Spinal cord (tissue), 10 donors: ENCODE data around the gene FMO5. TPM values are rescaled to one million over a fixed set of nuclear protein-coding genes. Genes with fewer than 3 reads are reported as not detected.
A peak's percentile ranks its signal among the peaks of the same experiment; 100 is the strongest.

Experiments
- DNase-seq, 6 donors: peaks; one replicate each; pipeline versions ENCODE4 v3.0.0 to v3.0.0-alpha.2; 2013 to 2015; ENCODE audit warnings: low spot score in 6 of 6, low read depth in 4 of 6
- H3K27ac ChIP-seq: one replicate; pipeline ENCODE4 v1.5.1; 2013; ENCODE audit warnings: low read depth, low read length, control low read depth
- H3K27me3 ChIP-seq: one replicate; pipeline ENCODE4 v1.6.1; 2013; ENCODE audit warnings: low read length; ENCODE audit not compliant: control insufficient read depth, insufficient read depth
- H3K36me3 ChIP-seq: one replicate; pipeline ENCODE4 v1.6.1; 2013; ENCODE audit warnings: low read length; ENCODE audit not compliant: control insufficient read depth, insufficient read depth
- H3K4me1 ChIP-seq: one replicate; pipeline ENCODE4 v1.6.1; 2013; ENCODE audit warnings: low read length; ENCODE audit not compliant: control insufficient read depth, insufficient read depth
- H3K4me3 ChIP-seq: one replicate; pipeline ENCODE4 v1.5.1; 2013; ENCODE audit warnings: low read depth, low read length, control low read depth
- H3K9me3 ChIP-seq: one replicate; pipeline ENCODE4 v1.6.1; 2013; ENCODE audit warnings: low read length; ENCODE audit not compliant: control insufficient read depth, insufficient read depth
- WGBS: methylation state at CpG from one replicate; pipeline ENCODE4 v1.1.5; 2013; ENCODE audit warnings: missing lambda C conversion rate; ENCODE audit not compliant: insufficient coverage; 5-methylcytosine and 5-hydroxymethylcytosine counted together
- polyA plus RNA-seq, 2 donors: library from polyadenylated mRNA; unstranded; fragments of 120-200 nt; gene quantifications; one replicate each; pipeline ENCODE4 v1.2.1, GENCODE V29; 2013; ENCODE audit not compliant: insufficient read length in 2 of 2
- total RNA-seq, 2 donors: library from RNA; depleted of rRNA in 1 of 2; stranded (reverse); fragments of 120-200 nt in 1 of 2; fragments of >200 nt in 1 of 2; gene quantifications; one replicate each; pipeline versions ENCODE4 v1.2.3 to v1.2.4, GENCODE V29; 2013 to 2014
- donor health status: healthy.

Gene FMO5
- total and polyA plus RNA-seq, 4 donors: 2.5 to 5.0 (median 3.9) TPM

DNA sequence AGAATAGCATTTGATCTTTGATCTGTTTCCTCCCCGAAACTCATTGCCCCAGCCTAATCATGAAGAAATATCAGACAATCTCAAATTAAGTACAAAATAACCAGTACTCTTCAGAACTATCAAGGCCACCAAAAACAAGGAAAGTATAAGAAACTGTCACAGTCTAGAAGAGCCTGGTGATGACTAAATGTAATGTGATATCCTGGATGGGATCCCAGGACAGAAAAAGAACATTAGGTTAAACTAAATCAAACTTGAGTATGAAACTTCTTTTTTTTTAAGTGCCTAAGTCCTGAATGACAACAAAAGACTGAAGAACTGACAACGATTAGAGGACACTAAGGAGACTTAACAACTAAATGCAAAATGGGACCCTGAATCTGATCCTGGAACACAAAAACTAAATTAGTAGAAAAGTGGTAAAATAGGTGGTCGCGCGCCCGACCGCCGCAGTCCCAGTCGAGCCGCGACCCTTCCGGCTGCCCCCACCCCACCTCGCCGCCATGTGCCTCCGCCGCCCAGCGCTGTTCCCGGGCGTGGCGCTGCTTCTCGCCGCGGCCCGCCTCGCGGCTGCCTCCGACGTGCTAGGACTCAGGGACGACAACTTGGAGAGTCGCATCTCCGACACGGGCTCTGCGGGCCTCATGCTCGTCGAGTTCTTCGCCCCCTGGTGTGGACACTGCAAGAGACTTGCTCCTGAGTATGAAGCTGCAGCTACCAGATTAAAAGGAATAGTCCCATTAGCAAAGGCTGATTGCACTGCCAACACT lies 47.3 kb downstream of the FMO5 start:
- Histone ChIP-seq H3K27me3 (no peaks in the 10 kb centered on the region), H3K4me3 (no peak overlapping the region), H3K27ac (no peak overlapping the region), H3K36me3 (no peaks in the 10 kb centered on the region), H3K4me1 (peaks cover 5% of the 10 kb centered on the region), H3K9me3 (peaks cover 2% of the 10 kb centered on the region)
- 8% methylated on average over 32 of the region's 36 CpGs for WGBS
- no peak for DNase-seq

- peak; percentile 85 to 98 (median 90) for DNase-seq
- peak within 1 kb of the TSS; percentile 95 for H3K4me3 ChIP-seq
- no peaks in the 10 kb centered on the region for H3K36me3 ChIP-seq
- peaks cover 16% of the 10 kb centered on the region for H3K4me1 ChIP-seq
- peaks cover 2% of the 10 kb centered on the region for H3K9me3 ChIP-seq
- 0% methylated on average over 72 of the region's 72 CpGs for WGBS
- peak within 1 kb of the TSS; percentile 97 for H3K27ac ChIP-seq
- no peaks in the 10 kb centered on the region for H3K27me3 ChIP-seq
Measured at GRCh38 chr1:147172168-147173016, 52.7 kb downstream of the FMO5 start, which contains the start of gene PRKAB2. PRKAB2 (minus strand) TSS chr1:147172470; CDS start chr1:147172144, 326 bp downstream.

DNA sequence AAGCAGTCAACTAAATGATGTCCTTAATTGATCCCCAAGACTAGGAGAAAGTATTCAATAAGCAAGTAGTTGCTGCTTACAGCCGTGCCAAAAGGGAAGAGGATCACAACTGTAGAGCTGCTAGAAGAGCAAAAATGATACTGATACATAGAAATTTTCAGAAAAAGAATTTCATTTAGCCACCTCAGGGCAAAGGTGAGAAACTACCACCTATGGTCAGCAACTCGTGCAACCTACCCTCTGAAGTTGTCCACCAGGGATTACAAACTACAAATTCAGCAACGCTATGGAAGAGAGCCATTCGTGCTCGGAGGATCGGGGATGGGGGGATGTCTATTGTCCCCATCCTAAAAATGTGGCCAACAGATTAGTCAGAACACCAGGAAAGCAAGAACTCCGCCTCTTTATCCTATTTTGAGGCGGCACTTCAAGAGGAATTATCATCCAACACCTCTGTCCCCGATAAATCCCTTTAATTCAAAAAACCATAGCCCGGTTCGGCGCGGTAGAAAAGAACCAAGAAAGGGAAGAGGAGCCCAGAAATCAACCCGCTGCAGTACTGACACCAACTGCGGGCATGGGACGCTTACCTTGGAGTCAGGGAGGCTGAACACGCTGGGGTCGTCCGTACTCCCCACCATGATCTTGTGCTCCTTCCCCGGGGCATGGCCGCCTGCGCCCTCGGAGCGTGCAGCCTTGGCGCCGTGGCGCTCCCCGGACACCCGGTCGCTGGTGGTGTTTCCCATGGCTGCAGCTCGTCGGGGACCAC lies 53.6 kb downstream of the FMO5 start:
- H3K27me3 ChIP-seq: no peaks in the 10 kb centered on the region
- DNase-seq: peak in 4 of 6 donors; percentile 11 to 53 (median 32)
- peak overlapping the region; percentile 97 for H3K27ac ChIP-seq
- peaks cover 16% of the 10 kb centered on the region for H3K4me1 ChIP-seq
- peak overlapping the region; percentile 95 for H3K4me3 ChIP-seq
- peaks cover 2% of the 10 kb centered on the region for H3K9me3 ChIP-seq
- no peaks in the 10 kb centered on the region for H3K36me3 ChIP-seq
- WGBS: 0% methylated on average over 26 of the region's 32 CpGs

GRCh38 chr1:147169840-147170674 lies 55.1 kb downstream of the FMO5 start:
- Histone ChIP-seq H3K4me3 (peak overlapping the region; percentile 5), H3K4me1 (peaks cover 16% of the 10 kb centered on the region)
- 75% methylated on average over 2 of the region's 6 CpGs for WGBS

DNA sequence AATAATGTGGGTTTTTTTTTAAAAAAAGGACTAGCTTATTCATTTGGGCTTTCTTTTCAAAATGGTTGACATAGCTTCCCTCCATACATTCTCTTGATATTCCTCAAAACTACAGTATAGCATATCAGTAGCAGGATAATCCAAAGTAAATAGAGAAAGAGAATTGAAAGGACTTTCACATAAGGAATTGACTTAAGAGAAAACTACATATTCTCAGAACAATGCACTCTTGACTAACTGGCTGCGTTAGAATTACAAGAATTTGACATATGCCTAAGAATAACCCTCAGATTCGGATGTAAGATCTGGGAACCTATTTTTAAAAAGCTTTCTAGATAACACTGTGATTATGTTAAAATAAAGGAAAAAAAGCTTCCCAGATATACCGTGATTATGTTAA lies 56.0 kb downstream of the FMO5 start:
- Histone ChIP-seq H3K27ac (no peak overlapping the region), H3K9me3 (no peaks in the 10 kb centered on the region), H3K4me1 (peaks cover 16% of the 10 kb centered on the region), H3K4me3 (no peak overlapping the region), H3K36me3 (peaks cover 13% of the 10 kb centered on the region), H3K27me3 (no peaks in the 10 kb centered on the region)
- DNase-seq: no peak
- WGBS: no CpG with 5 or more reads among the region's 3 CpGs

More at GRCh38 chr1:147169840-147170674, 55.1 kb downstream of the FMO5 start:
- H3K27ac ChIP-seq: no peak overlapping the region
- no peaks in the 10 kb centered on the region for H3K9me3 ChIP-seq
- no peak for DNase-seq
- H3K27me3 ChIP-seq: no peaks in the 10 kb centered on the region
- H3K36me3 ChIP-seq: peaks cover 10% of the 10 kb centered on the region

DNA sequence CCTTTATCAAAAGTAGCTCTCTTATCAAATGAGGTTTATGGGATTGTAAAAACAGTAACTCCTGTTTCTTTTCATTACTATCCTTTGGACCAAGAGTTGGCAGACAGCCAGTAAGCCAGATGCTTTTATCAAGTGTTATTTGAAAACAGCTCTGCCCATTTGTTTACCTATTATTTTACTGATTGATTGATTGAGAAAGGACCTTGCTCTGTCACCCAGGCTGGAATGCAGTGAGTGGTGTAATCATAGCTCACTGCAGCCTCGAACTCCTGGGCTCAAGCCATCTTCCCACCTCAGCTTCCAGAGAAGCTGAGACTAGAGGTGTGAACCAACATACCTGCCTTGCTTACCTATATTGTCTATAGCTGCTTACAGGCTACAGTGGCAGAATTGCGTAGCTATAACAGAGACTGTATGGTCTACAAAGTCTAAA lies 56.5 kb downstream of the FMO5 start:
- Histone ChIP-seq H3K9me3 (no peaks in the 10 kb centered on the region), H3K4me1 (peaks cover 16% of the 10 kb centered on the region), H3K4me3 (no peak overlapping the region), H3K27me3 (no peaks in the 10 kb centered on the region), H3K27ac (no peak overlapping the region), H3K36me3 (peaks cover 13% of the 10 kb centered on the region)
- DNase-seq: peak in 2 of 6 donors; percentile 13 to 14
- 20% methylated on average over 1 of the region's 2 CpGs for WGBS

DNA sequence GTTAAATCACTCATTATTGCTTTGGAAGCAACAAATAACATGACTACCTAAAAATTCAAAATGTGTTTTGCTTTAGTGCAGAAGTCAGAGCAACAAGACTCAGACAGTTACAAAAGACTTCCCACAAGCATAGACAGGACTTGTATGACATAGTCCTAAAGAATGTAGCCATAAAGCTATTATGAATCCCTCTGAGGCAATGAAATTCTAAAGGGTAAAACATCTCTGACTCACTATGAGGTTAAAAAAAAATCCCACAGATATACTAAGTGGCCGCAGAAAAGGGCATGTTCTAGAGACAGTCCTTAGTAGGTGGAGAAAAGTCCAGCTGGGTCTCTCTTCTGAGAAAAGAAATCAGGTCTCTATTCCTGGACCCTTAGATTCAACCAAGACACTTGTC lies 57.8 kb downstream of the FMO5 start:
- H3K4me1 ChIP-seq: peaks cover 11% of the 10 kb centered on the region
- peaks cover 13% of the 10 kb centered on the region for H3K36me3 ChIP-seq

GRCh38 chr1:147163019-147163418 lies 62.1 kb downstream of the FMO5 start:
- Histone ChIP-seq H3K9me3 (no peaks in the 10 kb centered on the region), H3K4me3 (no peak overlapping the region), H3K27me3 (no peaks in the 10 kb centered on the region), H3K4me1 (no peaks in the 10 kb centered on the region), H3K27ac (no peak overlapping the region), H3K36me3 (peaks cover 13% of the 10 kb centered on the region)
- no peak for DNase-seq
- no CpG with 5 or more reads among the region's 1 CpG for WGBS

More for the DNA sequence above, 57.8 kb downstream of the FMO5 start:
- H3K27me3 ChIP-seq: no peaks in the 10 kb centered on the region
- H3K9me3 ChIP-seq: no peaks in the 10 kb centered on the region
- whole genome bisulfite sequencing: no CpG with 5 or more reads among the region's 1 CpG
- DNase-seq: no peak
- H3K4me3 ChIP-seq: no peak overlapping the region
- no peak overlapping the region for H3K27ac ChIP-seq
